K562 (cell line): Measurements from ENCODE around the gene KIAA1958. TPM values are rescaled to one million over a fixed set of nuclear protein-coding genes. Genes with fewer than 3 reads are reported as not detected.

Source experiments
- ATAC-seq: fragments of 200-7000 bp; cut with Tn5 transposase; 3 replicates; pipeline ENCODE4 v1.9.1; 2020; ENCODE audit warnings: moderate library complexity
- BruUV-seq: library from RNA; stranded (reverse); fragments of 400-500 nt; replicated peaks from 2 replicates; lab custom pipeline; 2021; lab: Mats Ljungman, UMichigan
- CTCF ChIA-PET: fragments of 300-600 bp; formaldehyde crosslinking; extraction: SDS; loops from one replicate; lab custom pipeline; 2021; ENCODE audit warnings: low intra/inter-chr PET ratio; lab: Yijun Ruan, JAX
- POLR2A ChIA-PET: fragments of 300-600, 350-650 bp; sonication (Branson Sonifier 250); formaldehyde crosslinking; extraction: SDS; loops from one replicate; lab custom pipeline; 2021; ENCODE audit warnings: antibody characterized with exemption, inconsistent platforms; lab: Yijun Ruan, JAX
- DNase-seq, 4 experiments: peaks; one replicate each; pipeline versions ENCODE4 v3.0.0 to v3.0.0-alpha.2; 2011 to 2018; ENCODE audit warnings: low spot score in 3 of 4, mixed read lengths in 3 of 4; ENCODE audit errors: extremely low read depth in 1 of 4
- FAIRE-seq: peaks from 2 replicates; lab custom pipeline; 2011; peaks lifted over from hg19 to GRCh38; lab: Jason Lieb, UNC
- H2AFZ ChIP-seq: 2 replicates; pipeline ENCODE4 v1.6.0; 2011; ENCODE audit warnings: low read depth, low read length, control low read depth, inconsistent platforms
- H3K27ac ChIP-seq: fragments of 200-600 bp; 3 replicates; pipeline ENCODE4 v1.8.0; 2011; ENCODE audit warnings: low read depth, mild to moderate bottlenecking, control low read depth, inconsistent platforms, low read length, moderate library complexity, mixed read lengths; ENCODE audit errors: extremely low read depth
- H3K27me3 ChIP-seq, 2 experiments: fragments of 300-600 bp in 1 of 2; 2 replicates in 1 of 2; 3 replicates in 1 of 2; pipeline versions ENCODE4 v1.6.0 to v1.8.0; 2011; ENCODE audit warnings: inconsistent platforms in 2 of 2, low read length in 2 of 2, mild to moderate bottlenecking in 1 of 2, mixed read lengths in 1 of 2, moderate library complexity in 1 of 2; ENCODE audit not compliant: control insufficient read depth in 2 of 2, insufficient read depth in 2 of 2
- H3K36me3 ChIP-seq: fragments of 300-600 bp; 3 replicates; pipeline ENCODE4 v1.8.0; 2011; ENCODE audit warnings: mild to moderate bottlenecking, low read length, inconsistent platforms; ENCODE audit not compliant: control insufficient read depth, insufficient read depth
- H3K4me1 ChIP-seq, 2 experiments: fragments of 200-600 bp in 1 of 2; replicated peaks in 1 of 2; 2 replicates in 1 of 2; 3 replicates in 1 of 2; pipeline versions ENCODE4 v1.5.1 to v1.8.0; 2011; ENCODE audit warnings: inconsistent platforms in 2 of 2, low read length in 2 of 2, mild to moderate bottlenecking in 1 of 2, mixed read lengths in 1 of 2, moderate library complexity in 1 of 2; ENCODE audit not compliant: control insufficient read depth in 2 of 2, insufficient read depth in 2 of 2
- H3K4me2 ChIP-seq: 2 replicates; pipeline ENCODE4 v1.6.1; 2011; ENCODE audit warnings: low read length, control low read depth, inconsistent platforms, mixed read lengths; ENCODE audit not compliant: insufficient read depth
- H3K4me3 ChIP-seq: fragments of 200-600 bp; sonication (generic), shearing (Covaris generic); 2 replicates; pipeline ENCODE4 v1.5.1; 2016; ENCODE audit warnings: control low read depth, inconsistent platforms
- H3K79me2 ChIP-seq: fragments of 200-600 bp; 3 replicates; pipeline ENCODE4 v1.8.0; 2011; ENCODE audit warnings: low read length, inconsistent platforms; ENCODE audit not compliant: control insufficient read depth, insufficient read depth
- H3K9ac ChIP-seq, 2 experiments: 2 replicates each; pipeline versions ENCODE4 v1.6.0 to v1.6.1; 2011; ENCODE audit warnings: low read depth in 2 of 2, low read length in 2 of 2, control low read depth in 1 of 2, inconsistent platforms in 1 of 2, mild to moderate bottlenecking in 1 of 2, mixed read lengths in 1 of 2; ENCODE audit not compliant: insufficient read depth in 1 of 2
- H3K9me1 ChIP-seq: one replicate; pipeline ENCODE4 v1.6.0; 2011; ENCODE audit warnings: inconsistent platforms, mild to moderate bottlenecking, low read length, moderate library complexity; ENCODE audit not compliant: control insufficient read depth, insufficient read depth
- H3K9me3 ChIP-seq: replicated peaks from 2 replicates; pipeline ENCODE4 v1.5.1; 2011; ENCODE audit warnings: low read depth, low read length, inconsistent platforms; ENCODE audit not compliant: control insufficient read depth, insufficient read depth
- H4K20me1 ChIP-seq: replicated peaks from 2 replicates; pipeline ENCODE4 v1.6.1; 2011; ENCODE audit warnings: low read length, inconsistent platforms, mixed read lengths; ENCODE audit not compliant: control insufficient read depth, insufficient read depth
- FUS ChIP-seq: fragments of 200-400 bp; formaldehyde crosslinking; optimal IDR thresholded peaks from 2 replicates; pipeline ENCODE3; 2017; ENCODE audit warnings: low read depth, low read length
- HINFP ChIP-seq: fragments of 450-650 bp; conservative IDR thresholded peaks from 2 replicates; pipeline ENCODE4 v1.6.1; 2016; ENCODE audit warnings: missing genetic modification characterization, low read depth, mild to moderate bottlenecking, control low read depth, missing compliant biosample characterization
- LEF1 ChIP-seq: fragments of 450-650 bp; IDR thresholded peaks from 2 replicates; pipeline ENCODE4 v1.6.1; 2016; ENCODE audit warnings: mild to moderate bottlenecking
- MEF2D ChIP-seq: conservative IDR thresholded peaks from 2 replicates; pipeline ENCODE4 v1.6.1; 2016; ENCODE audit warnings: low read depth, missing genetic modification characterization, missing compliant biosample characterization
- MXI1 ChIP-seq: IDR thresholded peaks from 2 replicates; pipeline ENCODE4 v1.6.1; 2011; ENCODE audit warnings: low read depth, mild to moderate bottlenecking, improper control_type of control experiment, low read length
- NCOA4 ChIP-seq: fragments of 450-650 bp; IDR thresholded peaks from 2 replicates; pipeline ENCODE4 v1.6.1; 2018; ENCODE audit warnings: mild to moderate bottlenecking; ENCODE audit not compliant: partially characterized antibody
- RBM14 ChIP-seq: fragments of 200-400 bp; formaldehyde crosslinking; IDR thresholded peaks from 2 replicates; pipeline ENCODE4 v1.6.1; 2018; ENCODE audit warnings: low read depth, mild to moderate bottlenecking, low read length, moderate library complexity, borderline replicate concordance; ENCODE audit not compliant: insufficient read depth
- ZNF76 ChIP-seq: fragments of 250-450 bp; sonication (Bioruptor Pico); IDR thresholded peaks from 2 replicates; pipeline ENCODE4 v1.4.0; 2020; ENCODE audit warnings: mild to moderate bottlenecking, moderate library complexity, borderline replicate concordance
- WGBS: fragments of 100-300 bp; shearing (Covaris generic); methylation state at CpG from one replicate; pipeline ENCODE4 v1.1.6; 2016; ENCODE audit warnings: low coverage, mixed read lengths; ENCODE audit not compliant: insufficient coverage; ENCODE audit errors: missing lambda C conversion rate; 5-methylcytosine and 5-hydroxymethylcytosine counted together
- in situ Hi-C: fragments of 300-500 bp; cut with MboI; formaldehyde crosslinking; loops from 4 replicates; pipeline ENCODE4 v1.15.0; 2018; ENCODE audit warnings: inconsistent platforms, mixed read lengths
- intact Hi-C: fragments of 100-400 bp; cut with micrococcal nuclease; formaldehyde crosslinking; loops from 2 replicates; pipeline ENCODE4 v1.14.2; 2022
- polyA plus RNA-seq, 8 experiments: library from polyadenylated mRNA; depleted of rRNA in 4 of 8; stranded (reverse) in 5 of 8; unstranded in 3 of 8; fragments of >200 nt; fragmentation: Nextera tagmentation in 2 of 8; fragmentation: Illumina TruSeq in 1 of 8; extraction: Ambion mirVana in 2 of 8; extraction: Trizol in 1 of 8; gene quantifications; 2 replicates each; pipeline versions ENCODE4 v1.2.1 to v1.2.3, GENCODE V29; 2011 to 2014; ENCODE audit warnings: inconsistent platforms in 1 of 8, missing spikeins in 1 of 8
- total RNA-seq, 7 experiments: library from RNA; depleted of rRNA in 6 of 7; stranded (reverse); fragments of >200 nt in 6 of 7; fragmentation: Illumina TruSeq in 2 of 7; extraction: Trizol in 2 of 7; gene quantifications; 2 replicates each; pipeline versions ENCODE4 v1.2.1 to v1.2.3, GENCODE V29; 2011 to 2021; ENCODE audit warnings: low replicate concordance in 1 of 7
- TF ChIP-seq, protein P1 (sequence below): fragments of 250-450 bp; sonication (Bioruptor Pico); IDR thresholded peaks from 2 replicates; pipeline ENCODE4 v1.5.0; 2020; ENCODE audit warnings: mild to moderate bottlenecking
- TF ChIP-seq, protein P2 (sequence below): fragments of 250-450 bp; sonication (Bioruptor Pico); IDR thresholded peaks from 2 replicates; pipeline ENCODE4 v1.8.0; 2021; ENCODE audit warnings: mild to moderate bottlenecking, moderate library complexity
- TF ChIP-seq, protein P3 (sequence below): sonication (generic); formaldehyde crosslinking; IDR thresholded peaks from 2 replicates; pipeline ENCODE4 v1.8.0; 2022; ENCODE audit warnings: missing genetic modification reagents, mild to moderate bottlenecking, borderline replicate concordance

The KIAA1958 gene
- total and polyA plus RNA-seq, 9 of the 15 experiments (the other 6 are each of a cell fraction or from before 2014, with no cell fraction given) = 1.1 to 16.0 (median 10.1) TPM

GRCh38 chr9:112604790-112605189 is 118.2 kb downstream of the KIAA1958 start:
- DNase-seq (no peak), ATAC-seq (no peak), FAIRE-seq (no peak)
- ChIA-PET CTCF (no interaction called here), POLR2A (no interaction called here)
- no peaks in the 10 kb centered on the region for H3K27me3 ChIP-seq
- TF ChIP-seq, protein P1, sequence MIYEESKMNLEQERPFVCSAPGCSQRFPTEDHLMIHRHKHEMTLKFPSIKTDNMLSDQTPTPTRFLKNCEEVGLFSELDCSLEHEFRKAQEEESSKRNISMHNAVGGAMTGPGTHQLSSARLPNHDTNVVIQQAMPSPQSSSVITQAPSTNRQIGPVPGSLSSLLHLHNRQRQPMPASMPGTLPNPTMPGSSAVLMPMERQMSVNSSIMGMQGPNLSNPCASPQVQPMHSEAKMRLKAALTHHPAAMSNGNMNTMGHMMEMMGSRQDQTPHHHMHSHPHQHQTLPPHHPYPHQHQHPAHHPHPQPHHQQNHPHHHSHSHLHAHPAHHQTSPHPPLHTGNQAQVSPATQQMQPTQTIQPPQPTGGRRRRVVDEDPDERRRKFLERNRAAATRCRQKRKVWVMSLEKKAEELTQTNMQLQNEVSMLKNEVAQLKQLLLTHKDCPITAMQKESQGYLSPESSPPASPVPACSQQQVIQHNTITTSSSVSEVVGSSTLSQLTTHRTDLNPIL (CRISPR knock-in tag) = no peak
- TF ChIP-seq NCOA4 (no peak), LEF1 (no peak)
- H3K4me2 ChIP-seq = no peak overlapping the region
- H2AFZ ChIP-seq = no peak overlapping the region
- H3K4me1 ChIP-seq = no peaks in the 10 kb centered on the region
- BruUV-seq = no TSS peak
- no peaks in the 10 kb centered on the region for H3K9me3 ChIP-seq
- no peak overlapping the region for H3K4me3 ChIP-seq
- H3K9ac ChIP-seq = no peak overlapping the region
- H3K79me2 ChIP-seq = no peaks in the 10 kb centered on the region
- no peaks in the 10 kb centered on the region for H3K9me1 ChIP-seq
- no peaks in the 10 kb centered on the region for H3K36me3 ChIP-seq
- 84% methylated on average over 2 of the region's 2 CpGs for WGBS
- H3K27ac ChIP-seq = no peak overlapping the region
- intact Hi-C loops (no loop called here), in situ Hi-C loops (no loop called here)
- H4K20me1 ChIP-seq = peaks cover 4% of the 10 kb centered on the region; the same call in 1 of the 2 replicates

DNA sequence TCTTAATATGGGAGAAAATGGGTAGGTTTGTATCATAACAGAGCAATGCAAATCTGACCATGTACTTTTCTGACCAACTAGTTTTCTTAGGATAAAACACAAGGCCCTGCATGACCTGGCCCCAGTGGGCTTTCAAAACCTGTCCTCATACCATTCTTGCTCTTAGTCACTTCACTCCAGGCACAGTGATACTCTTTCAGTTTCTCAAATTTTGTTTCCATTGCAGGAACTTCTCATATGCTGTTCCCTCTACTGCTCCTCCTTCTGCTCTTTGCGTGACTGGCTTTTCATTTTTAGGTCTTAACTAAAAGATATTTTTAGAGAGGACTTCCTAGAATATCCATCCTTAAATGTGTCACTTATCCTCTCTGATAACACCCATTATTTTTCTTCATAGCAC is 118.9 kb downstream of the KIAA1958 start:
- 50% methylated on average over 1 of the region's 1 CpG for WGBS
- Histone ChIP-seq H3K4me2 (no peak overlapping the region), H3K4me3 (no peak overlapping the region), H3K9me3 (no peaks in the 10 kb centered on the region), H3K9ac (no peak overlapping the region), H3K79me2 (no peaks in the 10 kb centered on the region), H2AFZ (no peak overlapping the region), H3K4me1 (no peaks in the 10 kb centered on the region), H4K20me1 (peaks cover 4% of the 10 kb centered on the region; the same call in 1 of the 2 replicates), H3K27ac (no peak overlapping the region), H3K36me3 (no peaks in the 10 kb centered on the region), H3K27me3 (no peaks in the 10 kb centered on the region), H3K9me1 (no peaks in the 10 kb centered on the region)
- FAIRE-seq (no peak), ATAC-seq (no peak), DNase-seq (no peak)
- no TSS peak for BruUV-seq
- ChIA-PET CTCF (no interaction called here), POLR2A (no interaction called here)
- in situ Hi-C loops (no loop called here), intact Hi-C loops (no loop called here)
- no peak for TF ChIP-seq RBM14
- no peak for TF ChIP-seq FUS
- no peak for TF ChIP-seq HINFP (tag)
- TF ChIP-seq, protein P2, sequence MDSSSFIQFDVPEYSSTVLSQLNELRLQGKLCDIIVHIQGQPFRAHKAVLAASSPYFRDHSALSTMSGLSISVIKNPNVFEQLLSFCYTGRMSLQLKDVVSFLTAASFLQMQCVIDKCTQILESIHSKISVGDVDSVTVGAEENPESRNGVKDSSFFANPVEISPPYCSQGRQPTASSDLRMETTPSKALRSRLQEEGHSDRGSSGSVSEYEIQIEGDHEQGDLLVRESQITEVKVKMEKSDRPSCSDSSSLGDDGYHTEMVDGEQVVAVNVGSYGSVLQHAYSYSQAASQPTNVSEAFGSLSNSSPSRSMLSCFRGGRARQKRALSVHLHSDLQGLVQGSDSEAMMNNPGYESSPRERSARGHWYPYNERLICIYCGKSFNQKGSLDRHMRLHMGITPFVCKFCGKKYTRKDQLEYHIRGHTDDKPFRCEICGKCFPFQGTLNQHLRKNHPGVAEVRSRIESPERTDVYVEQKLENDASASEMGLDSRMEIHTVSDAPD (CRISPR knock-in tag) = no peak
- no peak for TF ChIP-seq ZNF76
- no peak for TF ChIP-seq MEF2D
- TF ChIP-seq, protein P3, sequence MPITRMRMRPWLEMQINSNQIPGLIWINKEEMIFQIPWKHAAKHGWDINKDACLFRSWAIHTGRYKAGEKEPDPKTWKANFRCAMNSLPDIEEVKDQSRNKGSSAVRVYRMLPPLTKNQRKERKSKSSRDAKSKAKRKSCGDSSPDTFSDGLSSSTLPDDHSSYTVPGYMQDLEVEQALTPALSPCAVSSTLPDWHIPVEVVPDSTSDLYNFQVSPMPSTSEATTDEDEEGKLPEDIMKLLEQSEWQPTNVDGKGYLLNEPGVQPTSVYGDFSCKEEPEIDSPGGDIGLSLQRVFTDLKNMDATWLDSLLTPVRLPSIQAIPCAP (CRISPR knock-in tag) = no peak
- no peak for TF ChIP-seq MXI1
